NCI-H2196 (cell line): ENCODE data around the gene DHRS1.
"Not testable (repeated sequence)": the region's sequence is repeated elsewhere in the genome, so short reads cannot be mapped to it uniquely, and the experiment has no call there.

Experiments
- DNase-seq: peaks from one replicate; lab custom pipeline; 2025; ENCODE audit not compliant: unreplicated experiment; lab: John Stamatoyannopoulos, UW

Gene DHRS1

DNA sequence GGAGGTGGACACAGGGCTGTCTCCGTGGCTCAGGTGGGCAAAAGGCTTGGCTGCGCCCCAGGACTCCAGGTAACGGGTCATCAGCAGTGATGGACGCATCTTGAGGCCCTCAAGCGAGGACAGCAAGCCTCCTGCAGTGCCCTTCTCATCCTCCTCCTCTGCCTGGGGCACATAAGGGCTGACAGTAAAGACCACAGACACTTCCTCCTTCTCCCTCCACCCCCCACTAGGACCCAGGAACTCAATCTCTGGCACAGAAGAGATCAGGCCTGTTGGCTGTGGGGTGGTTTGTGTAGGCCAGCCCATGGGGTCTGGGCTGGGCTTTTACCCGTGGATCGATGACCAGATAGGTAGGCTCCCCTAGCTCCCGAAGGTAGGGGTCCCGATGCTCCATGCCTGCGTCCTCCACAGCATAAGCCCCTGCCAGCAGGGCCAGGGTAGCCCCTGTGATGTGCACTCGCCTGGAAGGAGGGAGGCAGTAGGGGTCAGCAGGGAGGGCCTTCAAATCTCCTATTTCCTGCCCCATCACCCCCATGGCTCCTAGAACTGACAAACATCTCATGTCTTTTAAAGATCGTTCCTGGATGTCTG, 29.6 kb upstream of the DHRS1 start:
- DNase-seq: no peak

DNA sequence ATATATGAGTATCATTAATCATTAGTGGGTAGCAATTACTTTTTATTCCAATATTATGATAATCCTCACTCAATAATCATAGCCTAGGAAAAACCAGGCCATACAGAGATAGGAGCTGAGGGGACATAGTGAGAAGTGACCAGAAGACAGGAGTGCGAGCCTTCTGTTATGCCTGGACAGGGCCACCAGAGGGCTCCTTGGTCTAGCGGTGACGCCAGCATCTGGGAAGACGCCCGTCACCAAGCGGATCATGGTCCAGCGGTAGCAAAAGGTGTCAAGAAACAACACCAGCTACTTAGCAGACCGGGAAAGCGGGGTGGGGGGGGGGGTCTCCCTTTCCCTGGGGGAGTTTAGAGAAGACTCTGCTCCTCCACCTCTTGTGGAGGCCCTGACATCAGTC, 28.3 kb upstream of the DHRS1 start:
- not testable (repeated sequence) for DNase-seq

- DNase-seq: no peak
These were observed 27.7 kb upstream of the DHRS1 start for GRCh38 chr14:24327303-24327702.

DNA sequence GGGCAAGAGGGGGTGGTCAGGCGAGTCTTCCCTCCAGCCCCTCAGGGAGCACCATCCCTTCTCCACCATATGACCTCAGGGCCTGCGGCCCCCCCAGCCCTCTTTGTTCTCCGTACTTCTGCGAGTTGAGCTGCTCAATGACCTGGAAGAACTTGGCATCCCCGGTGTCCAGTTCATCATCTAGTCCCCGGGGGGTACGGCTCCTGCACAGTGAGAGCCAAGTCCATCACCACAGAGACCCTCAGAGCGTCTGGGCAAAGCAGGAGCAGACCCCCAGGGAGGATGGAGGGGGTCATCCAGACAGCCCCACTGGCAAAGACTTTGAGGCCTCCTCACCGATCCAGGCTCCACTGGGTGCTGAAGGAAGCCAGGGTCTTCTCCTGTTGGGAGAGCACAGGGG, 26.4 kb upstream of the DHRS1 start:
- no peak for DNase-seq

DNA sequence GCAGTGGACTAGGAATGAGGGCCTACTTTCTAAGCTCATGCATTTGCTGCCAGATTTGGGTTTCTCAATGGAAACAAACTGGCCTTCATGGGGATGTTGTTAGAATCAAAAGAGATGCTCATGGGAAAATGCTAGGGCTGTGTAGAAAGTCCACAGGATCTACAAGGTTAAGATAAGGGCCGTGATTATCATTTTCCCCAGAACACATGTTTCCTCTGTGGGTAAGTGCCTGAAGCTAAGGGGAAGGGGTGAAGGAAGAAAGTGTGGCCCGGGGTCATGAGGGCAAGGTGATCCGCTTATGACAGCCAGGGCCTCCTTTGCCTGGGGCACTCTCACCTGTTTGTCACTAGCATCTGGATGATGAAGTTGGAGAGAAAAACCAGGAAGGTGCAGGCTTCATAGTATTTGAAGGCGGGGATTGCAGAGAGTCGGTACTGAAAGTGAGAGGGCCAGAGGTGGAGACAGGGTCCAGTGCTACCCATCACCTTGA, 25.5 kb upstream of the DHRS1 start:
- DNase-seq: no peak

DNA sequence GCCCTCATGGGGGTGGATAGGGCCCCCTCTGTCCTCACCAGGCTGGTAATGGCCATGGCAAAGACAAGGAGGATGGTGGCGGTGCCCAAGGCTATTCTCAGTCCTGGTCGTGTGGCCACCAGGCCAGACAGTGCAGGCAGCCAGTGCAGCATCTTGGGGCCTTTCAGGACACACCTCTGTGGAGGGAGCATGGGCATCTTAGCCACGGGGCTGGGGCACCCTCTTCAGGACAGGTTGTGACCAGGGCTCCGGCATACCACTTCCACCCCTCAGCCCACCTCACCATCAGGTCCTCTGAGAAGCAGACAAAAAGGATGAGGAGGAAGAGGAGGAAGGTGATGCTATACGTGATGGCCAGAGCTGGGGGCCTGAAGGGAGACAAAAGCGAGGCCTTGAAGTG, 24.4 kb upstream of the DHRS1 start:
- no peak for DNase-seq

- no peak for DNase-seq
These were observed 23.8 kb upstream of the DHRS1 start for GRCh38 chr14:24323341-24323740.

GRCh38 chr14:24322672-24323071, 23.1 kb upstream of the DHRS1 start:
- DNase-seq: no peak

DNA sequence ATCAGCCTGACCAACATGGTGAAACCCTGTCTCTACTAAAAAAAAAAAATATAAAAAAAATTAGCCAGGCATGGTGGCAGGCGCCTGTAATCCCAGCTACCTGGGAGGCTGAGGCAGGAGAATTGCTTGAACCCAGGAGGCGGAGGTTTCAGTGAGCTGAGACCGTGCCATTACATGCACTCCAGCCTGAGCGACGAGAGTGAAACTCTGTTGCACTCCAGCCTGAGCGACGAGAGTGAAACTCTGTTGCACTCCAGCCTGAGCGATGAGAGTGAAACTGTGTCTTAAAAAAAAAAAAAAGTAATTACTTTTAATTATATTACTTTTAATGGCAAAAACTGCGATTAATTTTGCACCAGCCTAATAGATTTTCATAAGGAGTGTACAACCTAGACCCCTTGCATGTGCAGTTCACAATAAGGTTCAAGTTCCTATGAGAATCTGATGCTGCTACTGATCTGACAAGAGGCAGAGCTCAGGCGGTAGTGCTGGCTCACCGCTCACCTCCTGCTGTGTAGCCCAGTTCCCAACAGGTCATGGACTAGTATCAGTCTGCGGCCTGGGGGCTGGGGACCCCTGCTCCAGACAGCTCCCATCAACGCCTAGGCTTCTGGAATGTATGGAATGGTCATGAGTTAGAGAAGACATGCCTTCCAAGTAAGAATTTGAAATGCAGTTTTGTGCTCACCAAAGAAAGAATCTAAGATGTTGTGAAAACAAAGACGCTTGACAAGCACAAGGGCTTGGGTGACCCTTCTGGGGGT, 21.8 kb upstream of the DHRS1 start:
- DNase-seq: no peak

DNA sequence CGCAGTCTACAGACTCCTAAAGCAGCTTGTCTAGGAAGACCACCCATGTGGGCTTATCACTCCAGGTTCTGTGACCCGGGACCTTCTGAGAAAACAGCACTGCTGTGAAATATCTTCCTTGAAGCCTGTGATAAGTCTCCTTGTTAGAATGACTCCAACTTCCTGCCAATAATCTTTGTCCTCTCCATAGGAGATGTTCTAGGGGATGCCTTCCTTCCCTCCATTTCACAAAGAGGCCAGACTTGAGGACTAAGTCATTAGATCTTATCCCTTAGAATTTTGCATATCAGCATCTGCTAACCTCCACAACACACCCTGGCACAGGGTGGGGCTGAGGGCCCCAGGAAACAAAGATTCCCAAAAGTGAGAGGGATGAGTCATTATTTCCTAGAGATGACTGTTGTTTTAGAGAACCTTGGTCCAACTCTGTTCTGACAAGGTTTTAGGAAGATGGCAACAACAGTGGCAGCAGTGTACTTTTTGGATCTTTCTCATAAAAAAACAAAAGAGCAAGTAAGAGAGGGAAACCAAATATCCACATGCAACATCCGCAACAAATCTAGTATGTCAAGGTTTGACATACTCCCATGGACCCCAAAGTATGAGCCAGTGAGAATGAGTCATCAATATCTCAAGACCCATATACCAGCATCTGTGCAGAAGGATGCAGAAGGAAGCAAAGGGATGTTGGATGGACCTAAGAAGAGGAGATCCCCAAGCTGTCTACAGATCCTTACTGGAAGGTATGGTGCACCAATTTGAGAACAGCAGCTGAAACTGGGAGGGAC, 17.8 kb upstream of the DHRS1 start:
- no peak for DNase-seq

DNA sequence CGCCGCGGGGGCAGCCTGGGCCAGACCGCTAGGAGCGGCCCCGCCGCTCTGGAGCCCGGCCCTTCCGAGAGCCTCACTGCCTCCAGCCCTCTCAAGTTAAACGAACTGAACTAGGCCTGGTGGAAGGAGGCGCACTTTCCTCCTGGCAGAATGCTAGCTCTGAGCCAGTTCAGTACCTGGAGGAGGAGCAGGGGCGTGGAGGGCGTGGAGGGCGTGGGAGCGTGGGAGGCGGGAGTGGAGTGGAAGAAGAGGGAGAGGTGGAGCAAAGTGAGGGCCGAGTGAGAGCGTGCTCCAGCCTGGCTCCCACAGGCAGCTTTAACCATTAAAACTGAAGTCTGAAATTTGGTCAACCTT, 17.0 kb upstream of the DHRS1 start:
- DNase-seq: no peak

DNA sequence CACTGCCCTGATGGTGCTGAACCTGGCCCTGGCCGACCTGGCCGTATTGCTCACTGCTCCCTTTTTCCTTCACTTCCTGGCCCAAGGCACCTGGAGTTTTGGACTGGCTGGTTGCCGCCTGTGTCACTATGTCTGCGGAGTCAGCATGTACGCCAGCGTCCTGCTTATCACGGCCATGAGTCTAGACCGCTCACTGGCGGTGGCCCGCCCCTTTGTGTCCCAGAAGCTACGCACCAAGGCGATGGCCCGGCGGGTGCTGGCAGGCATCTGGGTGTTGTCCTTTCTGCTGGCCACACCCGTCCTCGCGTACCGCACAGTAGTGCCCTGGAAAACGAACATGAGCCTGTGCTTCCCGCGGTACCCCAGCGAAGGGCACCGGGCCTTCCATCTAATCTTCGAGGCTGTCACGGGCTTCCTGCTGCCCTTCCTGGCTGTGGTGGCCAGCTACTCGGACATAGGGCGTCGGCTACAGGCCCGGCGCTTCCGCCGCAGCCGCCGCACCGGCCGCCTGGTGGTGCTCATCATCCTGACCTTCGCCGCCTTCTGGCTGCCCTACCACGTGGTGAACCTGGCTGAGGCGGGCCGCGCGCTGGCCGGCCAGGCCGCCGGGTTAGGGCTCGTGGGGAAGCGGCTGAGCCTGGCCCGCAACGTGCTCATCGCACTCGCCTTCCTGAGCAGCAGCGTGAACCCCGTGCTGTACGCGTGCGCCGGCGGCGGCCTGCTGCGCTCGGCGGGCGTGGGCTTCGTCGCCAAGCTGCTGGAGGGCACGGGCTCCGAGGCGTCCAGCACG, 16.4 kb upstream of the DHRS1 start:
- DNase-seq: no peak

DNA sequence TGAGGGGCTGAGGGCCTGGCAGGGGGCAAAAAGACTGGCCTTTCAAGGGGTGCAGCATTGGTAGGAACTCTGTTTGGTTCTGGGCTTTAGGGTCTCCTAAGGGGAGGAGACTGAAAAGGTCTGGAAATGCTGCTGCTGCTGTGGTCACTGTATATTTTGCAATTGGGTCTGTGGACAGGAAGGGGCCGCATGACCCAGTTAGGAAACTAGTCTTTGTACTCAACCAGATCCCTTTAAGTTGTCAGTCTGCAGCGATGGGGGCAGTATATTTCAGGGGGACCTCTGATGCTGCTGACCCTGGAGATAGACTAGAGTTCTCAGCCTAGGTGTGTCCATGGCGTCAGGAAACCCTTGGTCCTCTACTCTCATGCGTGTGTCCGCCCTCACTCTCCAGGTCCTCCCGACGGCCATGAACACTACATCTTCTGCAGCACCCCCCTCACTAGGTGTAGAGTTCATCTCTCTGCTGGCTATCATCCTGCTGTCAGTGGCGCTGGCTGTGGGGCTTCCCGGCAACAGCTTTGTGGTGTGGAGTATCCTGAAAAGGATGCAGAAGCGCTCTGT, 15.7 kb upstream of the DHRS1 start:
- DNase-seq: no peak

- DNase-seq: no peak
These were observed 15.0 kb upstream of the DHRS1 start for GRCh38 chr14:24314377-24315193.

DNA sequence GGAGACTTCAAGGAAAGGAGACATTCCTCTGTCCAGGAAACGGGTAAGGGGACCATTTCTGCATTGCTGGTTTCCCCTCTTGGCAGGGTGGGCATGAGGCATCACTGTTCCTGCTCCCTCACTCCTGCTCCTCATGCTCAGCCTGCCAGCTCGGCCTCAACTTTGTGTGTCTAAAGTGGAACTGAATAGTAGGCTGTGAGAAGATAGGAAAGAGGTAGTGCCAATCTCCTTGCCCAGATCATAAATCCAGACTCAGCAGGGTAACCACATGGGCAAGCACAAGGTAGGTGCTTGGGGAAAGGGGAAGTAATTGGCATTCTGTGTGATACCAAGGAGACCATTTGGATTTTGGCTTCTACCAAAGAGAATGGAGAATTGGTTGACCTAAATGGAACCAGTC, 14.3 kb upstream of the DHRS1 start:
- DNase-seq: no peak

- no peak for DNase-seq
These were observed 13.3 kb upstream of the DHRS1 start for GRCh38 chr14:24312736-24313507.

DNA sequence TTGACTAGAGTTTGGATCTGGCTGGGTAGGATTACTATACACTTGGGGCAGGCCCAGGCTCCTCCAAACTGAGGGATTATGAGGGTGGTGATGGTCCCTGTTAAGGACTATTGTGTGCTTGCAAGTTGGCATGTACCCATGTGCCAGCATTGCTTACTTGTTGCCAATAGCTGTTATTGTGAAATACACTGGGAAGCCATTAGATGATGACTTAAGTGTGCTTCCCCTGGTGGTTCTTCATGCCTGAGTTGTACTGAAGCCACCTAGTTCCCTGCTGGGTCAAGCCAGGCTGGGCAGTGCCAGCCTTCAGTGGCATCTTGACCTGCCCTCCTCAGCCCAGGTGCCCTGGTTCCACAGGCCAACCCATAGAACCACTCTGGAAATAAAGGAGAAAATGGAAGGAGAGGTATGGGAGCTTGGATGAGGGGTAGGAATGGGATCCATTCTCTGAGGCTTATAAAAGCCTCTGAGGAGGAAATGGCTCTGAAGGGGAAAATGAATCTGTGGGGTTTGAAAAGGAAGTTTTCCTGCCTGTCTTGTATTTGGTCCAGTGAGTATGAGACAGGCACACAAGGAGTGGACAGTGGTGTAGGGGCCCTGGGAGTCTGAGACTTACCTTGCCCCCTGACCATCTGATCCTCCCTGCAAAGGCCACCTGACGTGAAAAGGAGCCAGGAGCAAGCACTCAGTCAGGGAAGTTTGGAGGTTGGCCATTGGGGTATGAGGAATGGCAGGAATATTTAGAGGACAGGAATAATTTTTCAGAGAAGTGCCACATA, 12.4 kb upstream of the DHRS1 start:
- no peak for DNase-seq
